Suprapubic skin (tissue), 4 donors: ENCODE data around the gene SCN4A. TPM values are rescaled to one million over a fixed set of nuclear protein-coding genes. Genes with fewer than 3 reads are reported as not detected.

Experiments used
- DNase-seq, 2 donors: peaks; one replicate each; pipeline ENCODE4 v3.0.0-alpha.2; 2019; ENCODE audit warnings: low spot score in 2 of 2
- H3K27ac ChIP-seq: fragments of 200-600 bp; sonication (generic); one replicate; pipeline ENCODE4 v1.5.1; 2019
- H3K27me3 ChIP-seq: fragments of 200-600 bp; sonication (generic); one replicate; pipeline ENCODE4 v1.5.1; 2019
- H3K36me3 ChIP-seq: fragments of 200-600 bp; sonication (generic); one replicate; pipeline ENCODE4 v1.5.1; 2019
- H3K4me1 ChIP-seq: fragments of 200-600 bp; sonication (generic); one replicate; pipeline ENCODE4 v1.5.1; 2019
- H3K4me3 ChIP-seq: fragments of 200-600 bp; sonication (generic); one replicate; pipeline ENCODE4 v1.5.1; 2019; ENCODE audit warnings: mild to moderate bottlenecking
- H3K9me3 ChIP-seq: fragments of 200-600 bp; sonication (generic); one replicate; pipeline ENCODE4 v1.5.1; 2019
- CTCF ChIP-seq, 2 donors: fragments of 200-600 bp in 1 of 2; fragments of 450-650 bp in 1 of 2; sonication (generic) in 1 of 2; IDR thresholded peaks; one replicate each; pipeline ENCODE4 v1.5.1; 2016 to 2019; ENCODE audit warnings: antibody characterized with exemption in 2 of 2, mild to moderate bottlenecking in 1 of 2, moderate library complexity in 1 of 2
- EP300 ChIP-seq: sonication (generic); formaldehyde crosslinking; IDR thresholded peaks from one replicate; pipeline ENCODE4 v1.6.1; 2017; ENCODE audit warnings: antibody characterized with exemption
- POLR2A ChIP-seq, 2 donors: fragments of 450-650 bp; IDR thresholded peaks; one replicate each; pipeline ENCODE4 v1.6.1; 2017; ENCODE audit warnings: antibody characterized with exemption in 2 of 2, mild to moderate bottlenecking in 2 of 2, moderate library complexity in 2 of 2
- POLR2AphosphoS5 ChIP-seq, 3 donors: sonication (generic); formaldehyde crosslinking; IDR thresholded peaks; one replicate each; pipeline ENCODE4 v1.6.1; 2017; ENCODE audit warnings: antibody characterized with exemption in 3 of 3
- WGBS: methylation state at CpG from one replicate; pipeline ENCODE4 v1.1.5; 2018; 5-methylcytosine and 5-hydroxymethylcytosine counted together
- total RNA-seq, 4 donors: library from RNA; depleted of rRNA; stranded (reverse); fragments of >200 nt; gene quantifications; one replicate each; pipeline ENCODE4 v1.1.0, GENCODE V29; 2016

Gene SCN4A
- total RNA-seq, 4 donors from 2014 or later, result 0.45 to 4.5 (median 1.6) TPM

GRCh38 chr17:63999680-64000531 is 27.2 kb upstream of the SCN4A start:
- H3K4me1 ChIP-seq, result peaks cover 15% of the 10 kb centered on the region
- 82% methylated on average over 25 of the region's 25 CpGs for WGBS
- peaks cover 36% of the 10 kb centered on the region for H3K27me3 ChIP-seq
- no peaks in the 10 kb centered on the region for H3K9me3 ChIP-seq
- H3K36me3 ChIP-seq, result no peaks in the 10 kb centered on the region
- DNase-seq, result peak; percentile 55 to 69
- H3K4me3 ChIP-seq, result no peak overlapping the region
- TF ChIP-seq POLR2AphosphoS5 (IDR thresholded peaks at IDR 0.05) (no peak), CTCF (IDR thresholded peaks at IDR 0.05) (no peak), POLR2A (IDR thresholded peaks at IDR 0.05) (no peak), EP300 (no peak)
- H3K27ac ChIP-seq, result no peak overlapping the region

- no peaks in the 10 kb centered on the region for H3K9me3 ChIP-seq
- H3K27ac ChIP-seq, result no peak overlapping the region
- WGBS, result 30% methylated on average over 19 of the region's 33 CpGs
- peaks cover 36% of the 10 kb centered on the region for H3K27me3 ChIP-seq
- H3K4me3 ChIP-seq, result peak overlapping the region; percentile 51
- TF ChIP-seq EP300 (no peak), POLR2A (IDR thresholded peaks at IDR 0.05) (no peak), CTCF (IDR thresholded peaks at IDR 0.05) (no peak), POLR2AphosphoS5 (IDR thresholded peaks at IDR 0.05) (no peak)
- no peaks in the 10 kb centered on the region for H3K36me3 ChIP-seq
- H3K4me1 ChIP-seq, result peaks cover 15% of the 10 kb centered on the region
- peak; percentile 55 to 67 for DNase-seq
Measured at GRCh38 chr17:63998721-63999679, 26.3 kb upstream of the SCN4A start.

- H3K27me3 ChIP-seq, result peaks cover 42% of the 10 kb centered on the region
- H3K4me3 ChIP-seq, result peak within 1 kb of the TSS; percentile 51
- peak; percentile 79 to 81 for DNase-seq
- WGBS, result 6% methylated on average over 7 of the region's 43 CpGs
- no peak within 1 kb of the TSS for H3K27ac ChIP-seq
- TF ChIP-seq POLR2AphosphoS5 (IDR thresholded peaks at IDR 0.05) (no peak), POLR2A (IDR thresholded peaks at IDR 0.05) (no peak), EP300 (no peak), CTCF (IDR thresholded peaks at IDR 0.05) (no peak)
- H3K36me3 ChIP-seq, result no peaks in the 10 kb centered on the region
- peaks cover 15% of the 10 kb centered on the region for H3K4me1 ChIP-seq
- no peaks in the 10 kb centered on the region for H3K9me3 ChIP-seq
Measured at GRCh38 chr17:63998050-63998720, 25.5 kb upstream of the SCN4A start, which contains the start of gene PRR29. PRR29 (plus strand) TSS chr17:63998351; CDS start chr17:63998365, 14 bp downstream.

GRCh38 chr17:63997341-63998048 is 24.8 kb upstream of the SCN4A start:
- 22% methylated on average over 15 of the region's 19 CpGs for WGBS
- Histone ChIP-seq H3K36me3 (no peaks in the 10 kb centered on the region), H3K4me1 (peaks cover 15% of the 10 kb centered on the region), H3K27me3 (peaks cover 42% of the 10 kb centered on the region), H3K4me3 (peak overlapping the region; percentile 51), H3K9me3 (no peaks in the 10 kb centered on the region), H3K27ac (no peak overlapping the region)
- TF ChIP-seq POLR2AphosphoS5 (IDR thresholded peaks at IDR 0.05), result no peak
- DNase-seq, result peak; percentile 63 to 69
